OCI-LY3 (cell line): ENCODE measurements around the gene ZNF148.

Experiments used
- CTCF ChIP-seq: fragments of 200-600, 300-600 bp; sonication (generic); IDR thresholded peaks from 2 replicates; pipeline ENCODE4 v1.5.1; 2014; ENCODE audit warnings: antibody characterized with exemption, low read length, low read depth
- EZH2phosphoT487 ChIP-seq: fragments of 200-600 bp; shearing (Covaris generic); IDR thresholded peaks from 2 replicates; pipeline ENCODE4 v1.6.1; 2018; ENCODE audit warnings: antibody characterized with exemption, mixed run types, low read depth

- no peak for TF ChIP-seq CTCF
- TF ChIP-seq EZH2phosphoT487, result no peak
These were observed 85.6 kb downstream of the ZNF148 start for GRCh38 chr3:125289429-125289981.
